Fibroblast of lung (primary cell): ENCODE measurements around the gene MS4A4A. TPM values are rescaled to one million over a fixed set of nuclear protein-coding genes. Genes with fewer than 3 reads are reported as not detected.
A peak's percentile ranks its signal among the peaks of the same experiment; 100 is the strongest.

Source experiments
- DNase-seq, 2 donors: peaks; one replicate each; pipeline versions ENCODE4 v3.0.0 to v3.0.0-alpha.2; 2010; ENCODE audit warnings: low read depth in 2 of 2
- H2AFZ ChIP-seq: 2 replicates; pipeline ENCODE4 v1.5.1; 2012; ENCODE audit warnings: low read length, control low read depth, inconsistent platforms
- H3K27ac ChIP-seq: 2 replicates; pipeline ENCODE4 v1.5.1; 2011; ENCODE audit warnings: low read length, control low read depth; ENCODE audit not compliant: insufficient read depth
- H3K27me3 ChIP-seq: 2 replicates; pipeline ENCODE4 v1.5.1; 2011; ENCODE audit warnings: mild to moderate bottlenecking, low read length; ENCODE audit not compliant: control insufficient read depth, insufficient read depth
- H3K36me3 ChIP-seq: 2 replicates; pipeline ENCODE4 v1.5.1; 2011; ENCODE audit warnings: low read length; ENCODE audit not compliant: control insufficient read depth, insufficient read depth
- H3K4me1 ChIP-seq: 2 replicates; pipeline ENCODE4 v1.5.1; 2011; ENCODE audit warnings: low read length; ENCODE audit not compliant: control insufficient read depth, insufficient read depth; ENCODE audit errors: extremely low read depth
- H3K4me2 ChIP-seq: 2 replicates; pipeline ENCODE4 v1.5.1; 2011; ENCODE audit warnings: low read length, control low read depth; ENCODE audit not compliant: insufficient read depth; ENCODE audit errors: extremely low read depth
- H3K4me3 ChIP-seq, 4 experiments: fragments of 200-600 bp in 1 of 4; sonication (generic) in 1 of 4; replicated peaks in 1 of 4; 2 replicates each; pipeline ENCODE4 v1.5.1; 2011 to 2016; ENCODE audit warnings: low read length in 4 of 4, low read depth in 3 of 4, mild to moderate bottlenecking in 3 of 4, control low read depth in 2 of 4, inconsistent platforms in 1 of 4, mixed read lengths in 1 of 4; ENCODE audit not compliant: insufficient read depth in 1 of 4; ENCODE audit errors: control extremely low read depth in 1 of 4
- H3K79me2 ChIP-seq: 2 replicates; pipeline ENCODE4 v1.5.1; 2012; ENCODE audit warnings: mild to moderate bottlenecking, low read length, inconsistent platforms; ENCODE audit not compliant: control insufficient read depth, insufficient read depth
- H3K9ac ChIP-seq: 2 replicates; pipeline ENCODE4 v1.5.1; 2011; ENCODE audit warnings: mild to moderate bottlenecking, low read length, control low read depth; ENCODE audit not compliant: insufficient read depth
- H3K9me3 ChIP-seq: 2 replicates; pipeline ENCODE4 v1.5.1; 2012; ENCODE audit warnings: low read depth, low read length; ENCODE audit not compliant: control insufficient read depth, insufficient read depth
- H4K20me1 ChIP-seq: 2 replicates; pipeline ENCODE4 v1.5.1; 2011; ENCODE audit warnings: low read length; ENCODE audit not compliant: control insufficient read depth, insufficient read depth; ENCODE audit errors: extremely low read depth
- CTCF ChIP-seq, 2 donors: IDR thresholded peaks in 1 of 2; conservative IDR thresholded peaks in 1 of 2; 1 replicate in 1 of 2; 2 replicates in 1 of 2; pipeline ENCODE4 v1.5.1; 2011 to 2012; ENCODE audit warnings: low read length in 2 of 2, control low read depth in 1 of 2, inconsistent platforms in 1 of 2, low read depth in 1 of 2, mild to moderate bottlenecking in 1 of 2
- EZH2 ChIP-seq: IDR thresholded peaks from 2 replicates; pipeline ENCODE4 v1.5.1; 2012; ENCODE audit warnings: low read length, control low read depth, mild to moderate bottlenecking; ENCODE audit errors: missing control alignments
- polyA plus RNA-seq, 2 donors: library from polyadenylated mRNA; depleted of rRNA in 1 of 2; stranded (reverse) in 1 of 2; unstranded in 1 of 2; fragments of >200 nt; gene quantifications; 2 replicates each; pipeline ENCODE4 v1.2.1, GENCODE V29; 2011 to 2012; ENCODE audit warnings: missing spikeins in 1 of 2
- total RNA-seq: library from RNA; depleted of rRNA; stranded (reverse); fragments of >200 nt; gene quantifications from 2 replicates; pipeline ENCODE4 v1.2.1, GENCODE V29; 2014

The MS4A4A gene
- total and polyA plus RNA-seq, 2 donors (not counting 1 experiment from before 2014, with no cell fraction given) = not detected

- no peaks in the 10 kb centered on the region for H3K27me3 ChIP-seq
- no peaks in the 10 kb centered on the region for H3K79me2 ChIP-seq
- H3K27ac ChIP-seq = no peak overlapping the region
- H4K20me1 ChIP-seq = no peaks in the 10 kb centered on the region
- H3K9ac ChIP-seq = no peak overlapping the region
- no peaks in the 10 kb centered on the region for H3K4me1 ChIP-seq
- no peak overlapping the region for H3K4me3 ChIP-seq
- no peak for DNase-seq
- H3K9me3 ChIP-seq = no peaks in the 10 kb centered on the region
- H3K36me3 ChIP-seq = no peaks in the 10 kb centered on the region
- H3K4me2 ChIP-seq = no peak overlapping the region
- TF ChIP-seq CTCF (conservative IDR thresholded peaks at IDR 0.05 in 1 of 2, IDR thresholded peaks at IDR 0.05 in 1 of 2; ENCODE audit: low read depth in 1 of 2, low read length in 2 of 2) (peak in 1 of 2 donors; percentile 4), EZH2 (no peak)
- no peak overlapping the region for H2AFZ ChIP-seq
These were observed 65.0 kb downstream of the MS4A4A start for GRCh38 chr11:60345489-60345888.

DNA sequence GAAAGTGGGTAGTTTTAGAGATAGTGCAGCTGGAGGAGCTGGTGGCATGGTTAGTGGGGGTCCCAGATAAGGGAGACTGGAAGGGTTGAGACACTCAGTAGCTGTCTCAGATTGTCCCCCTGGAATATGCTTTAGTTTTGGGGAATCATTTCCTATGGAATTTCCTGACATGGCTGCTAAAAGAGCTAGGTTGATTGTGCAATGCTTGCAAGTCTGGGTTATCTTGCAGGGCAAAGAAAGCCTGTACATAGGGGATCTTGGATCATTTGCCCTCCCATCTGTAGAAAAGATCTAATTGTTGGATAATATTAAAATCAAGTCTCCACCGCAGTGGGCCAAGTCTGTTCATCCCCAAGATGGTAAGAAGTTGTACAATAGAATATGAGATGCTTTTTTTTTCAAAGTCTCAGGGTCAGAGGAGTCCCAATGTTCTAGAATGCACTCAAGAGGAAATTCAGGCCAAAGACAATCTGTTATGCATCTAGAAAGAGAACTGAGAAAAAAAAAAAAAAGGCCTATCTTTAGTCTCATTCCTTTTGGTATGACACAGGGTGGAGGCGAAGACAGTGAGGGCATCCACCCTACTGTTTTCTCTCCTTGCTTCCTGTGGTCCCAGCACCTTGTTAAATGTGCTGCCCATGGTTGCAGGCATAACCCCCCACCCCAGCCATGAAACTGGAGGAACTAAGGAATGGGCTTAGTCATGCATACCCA is 66.8 kb downstream of the MS4A4A start:
- no peak for TF ChIP-seq EZH2
- no peak for TF ChIP-seq CTCF (conservative IDR thresholded peaks at IDR 0.05 in 1 of 2, IDR thresholded peaks at IDR 0.05 in 1 of 2; ENCODE audit: low read depth in 1 of 2, low read length in 2 of 2)
- H3K9ac ChIP-seq = no peak overlapping the region
- no peak overlapping the region for H3K27ac ChIP-seq
- H3K4me3 ChIP-seq = no peak overlapping the region
- H4K20me1 ChIP-seq = no peaks in the 10 kb centered on the region
- no peak overlapping the region for H3K4me2 ChIP-seq
- DNase-seq = no peak
- H2AFZ ChIP-seq = no peak overlapping the region
- H3K27me3 ChIP-seq = no peaks in the 10 kb centered on the region
- H3K36me3 ChIP-seq = no peaks in the 10 kb centered on the region
- no peaks in the 10 kb centered on the region for H3K4me1 ChIP-seq
- no peaks in the 10 kb centered on the region for H3K9me3 ChIP-seq
- no peaks in the 10 kb centered on the region for H3K79me2 ChIP-seq

DNA sequence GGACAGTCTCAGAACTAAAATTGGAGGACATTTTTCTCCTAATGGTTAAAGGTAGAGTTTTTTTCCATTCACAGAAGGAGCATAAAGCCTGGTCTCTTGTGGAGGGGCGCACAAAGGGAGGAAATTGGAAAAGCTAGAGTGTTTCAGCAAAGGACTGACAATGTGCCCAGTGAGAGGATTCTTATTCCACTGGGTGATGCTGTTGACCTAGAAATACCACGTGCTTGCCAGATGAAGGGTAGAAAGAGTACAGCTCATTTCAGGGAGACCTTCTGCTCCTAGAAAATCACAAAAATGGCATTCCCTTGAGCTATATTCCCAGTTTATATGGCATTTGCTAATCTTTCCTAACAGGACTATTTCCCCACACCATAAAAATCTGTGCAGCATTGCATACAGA is 67.7 kb downstream of the MS4A4A start:
- TF ChIP-seq CTCF (conservative IDR thresholded peaks at IDR 0.05 in 1 of 2, IDR thresholded peaks at IDR 0.05 in 1 of 2; ENCODE audit: low read depth in 1 of 2, low read length in 2 of 2) (no peak), EZH2 (no peak)
- no peak overlapping the region for H3K4me3 ChIP-seq
- DNase-seq = no peak
- no peaks in the 10 kb centered on the region for H3K36me3 ChIP-seq
- no peak overlapping the region for H3K4me2 ChIP-seq
- no peak overlapping the region for H3K9ac ChIP-seq
- no peak overlapping the region for H2AFZ ChIP-seq
- no peaks in the 10 kb centered on the region for H3K79me2 ChIP-seq
- no peaks in the 10 kb centered on the region for H3K4me1 ChIP-seq
- H4K20me1 ChIP-seq = no peaks in the 10 kb centered on the region
- H3K27ac ChIP-seq = no peak overlapping the region
- no peaks in the 10 kb centered on the region for H3K27me3 ChIP-seq
- H3K9me3 ChIP-seq = no peaks in the 10 kb centered on the region
